ENCODE data around the gene CHPF. TPM values are rescaled to one million over a fixed set of nuclear protein-coding genes. Genes with fewer than 3 reads are reported as not detected.

CHPF gene
- total RNA-seq, 4 donors from 2014 or later = 44.4 to 67.8 (median 58.4) TPM

GRCh38 chr2:219531639-219532377 is 11.8 kb downstream of the CHPF start:
- no peaks in the 10 kb centered on the region for H3K9me3 ChIP-seq
- WGBS = 90% methylated on average over 17 of the region's 20 CpGs
- no peak for DNase-seq (ENCODE audit: extremely low spot score)
- H3K36me3 ChIP-seq = no peaks in the 10 kb centered on the region
- no peak overlapping the region for H3K27ac ChIP-seq (replicated peaks in 1 of 4)
- H3K4me3 ChIP-seq = no peak overlapping the region
- intact Hi-C loops (cut with DNase I) = loop anchor here (2.0 to 5.0 kb wide), 3 partner anchors 35 to 131 kb away; partner anchors contain the start of gene GMPPA
- H3K4me1 ChIP-seq = peaks cover 6 to 16% (median 14%) of the 10 kb centered on the region in 4 donors
- no peak for TF ChIP-seq POLR2AphosphoS5 (IDR thresholded peaks at IDR 0.05)
- TF ChIP-seq EP300 (IDR thresholded peaks at IDR 0.05) = no peak
- TF ChIP-seq CTCF (IDR thresholded peaks at IDR 0.05) = no peak
- TF ChIP-seq POLR2A (IDR thresholded peaks at IDR 0.05; ENCODE audit: low read depth) = no peak
- peaks cover 0 to 25% (median 0%) of the 10 kb centered on the region in 4 donors for H3K27me3 ChIP-seq

DNA sequence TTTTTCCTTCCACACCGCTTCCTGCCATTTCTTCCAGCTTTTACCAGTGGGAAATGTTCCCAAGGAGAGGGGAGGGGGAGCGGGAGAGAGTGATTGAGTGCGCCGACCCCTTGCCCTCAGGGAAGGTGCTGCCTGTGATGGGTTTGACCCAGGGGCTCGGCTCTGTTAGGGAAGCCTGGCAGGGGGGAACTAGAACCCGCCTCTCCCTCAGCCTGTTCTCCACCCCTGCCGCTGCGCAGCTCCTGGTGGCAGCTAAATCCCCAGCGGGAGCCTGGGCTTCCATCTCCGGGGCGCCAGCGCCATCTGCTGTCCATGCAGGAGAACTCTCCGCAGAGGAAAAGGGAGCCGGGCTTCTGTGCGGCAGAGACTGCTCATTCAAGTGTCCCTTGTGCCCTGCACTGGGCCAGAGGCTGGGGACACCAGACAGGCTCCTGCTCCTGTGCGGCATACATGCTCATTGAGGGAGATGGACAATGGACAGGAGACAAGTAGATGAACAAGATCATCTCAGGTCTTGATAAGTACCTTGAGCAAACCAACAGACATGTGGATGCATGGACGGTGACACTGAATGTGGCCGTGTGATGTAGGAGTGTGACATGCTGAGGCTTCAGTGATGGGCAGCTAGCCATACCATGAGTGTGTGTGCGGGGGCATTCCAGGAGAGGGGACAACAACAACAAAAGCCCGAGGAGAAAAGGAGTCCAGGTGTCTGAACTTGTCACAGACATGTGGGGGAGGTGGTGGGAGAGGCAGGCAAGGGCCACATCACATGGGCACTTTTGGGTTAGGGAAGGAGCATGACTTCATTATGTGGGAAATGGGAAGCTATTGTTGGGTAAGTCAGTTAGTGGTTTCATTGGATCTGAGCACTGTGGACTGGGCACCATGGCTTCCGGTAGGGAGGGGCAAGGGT is 13.3 kb downstream of the CHPF start:
- TF ChIP-seq POLR2A (IDR thresholded peaks at IDR 0.05; ENCODE audit: low read depth) = no peak
- TF ChIP-seq CTCF (IDR thresholded peaks at IDR 0.05) = peak; percentile 96 to 99 (median 97)
- TF ChIP-seq EP300 (IDR thresholded peaks at IDR 0.05) = no peak
- TF ChIP-seq POLR2AphosphoS5 (IDR thresholded peaks at IDR 0.05) = peak; percentile 44 to 68
- intact Hi-C loops (cut with DNase I) = loop anchor here (2.0 to 5.0 kb wide), 3 partner anchors 33 to 130 kb away; partner anchors contain the start of gene GMPPA
- H3K9me3 ChIP-seq = no peaks in the 10 kb centered on the region
- peaks cover 9 to 19% (median 15%) of the 10 kb centered on the region in 4 donors for H3K4me1 ChIP-seq
- peak overlapping the region; percentile 11 to 32 (median 29) for H3K4me3 ChIP-seq
- no peak for DNase-seq (ENCODE audit: extremely low spot score)
- H3K36me3 ChIP-seq = no peaks in the 10 kb centered on the region
- peak overlapping the region in 1 of 4 donors; percentile 45 for H3K27ac ChIP-seq (replicated peaks in 1 of 4)
- WGBS = 16% methylated on average over 19 of the region's 21 CpGs
- H3K27me3 ChIP-seq = peaks cover 0 to 37% (median 0%) of the 10 kb centered on the region in 4 donors

GRCh38 chr2:219527472-219527871 is 16.1 kb downstream of the CHPF start:
- DNase-seq (ENCODE audit: extremely low spot score) = no peak
- no peaks in the 10 kb centered on the region for H3K9me3 ChIP-seq
- no peak overlapping the region for H3K27ac ChIP-seq (replicated peaks in 1 of 4)
- 71% methylated on average over 3 of the region's 5 CpGs for WGBS
- H3K4me3 ChIP-seq = no peak overlapping the region
- TF ChIP-seq POLR2AphosphoS5 (IDR thresholded peaks at IDR 0.05) = no peak
- no peak for TF ChIP-seq EP300 (IDR thresholded peaks at IDR 0.05)
- TF ChIP-seq CTCF (IDR thresholded peaks at IDR 0.05) = no peak
- no peak for TF ChIP-seq POLR2A (IDR thresholded peaks at IDR 0.05; ENCODE audit: low read depth)
- no peaks in the 10 kb centered on the region for H3K36me3 ChIP-seq
- peaks cover 18 to 31% (median 26%) of the 10 kb centered on the region in 4 donors for H3K4me1 ChIP-seq
- intact Hi-C loops (cut with DNase I) = no loop called here
- H3K27me3 ChIP-seq = peaks cover 0 to 61% (median 3%) of the 10 kb centered on the region in 4 donors

- Histone ChIP-seq H3K36me3 (no peaks in the 10 kb centered on the region), H3K4me3 (no peak overlapping the region), H3K4me1 (peaks cover 23 to 35% (median 30%) of the 10 kb centered on the region in 4 donors), H3K9me3 (no peaks in the 10 kb centered on the region), H3K27ac (replicated peaks in 1 of 4) (no peak overlapping the region), H3K27me3 (peaks cover 0 to 65% (median 3%) of the 10 kb centered on the region in 4 donors)
- 100% methylated on average over 1 of the region's 6 CpGs for WGBS
- intact Hi-C loops (cut with DNase I) = no loop called here
- TF ChIP-seq CTCF (IDR thresholded peaks at IDR 0.05) = no peak
- no peak for TF ChIP-seq EP300 (IDR thresholded peaks at IDR 0.05)
- TF ChIP-seq POLR2A (IDR thresholded peaks at IDR 0.05; ENCODE audit: low read depth) = no peak
- TF ChIP-seq POLR2AphosphoS5 (IDR thresholded peaks at IDR 0.05) = no peak
- no peak for DNase-seq (ENCODE audit: extremely low spot score)
Observed at GRCh38 chr2:219527076-219527394, 16.6 kb downstream of the CHPF start.
